ENCODE measurements around the gene GCN1.
"Not testable (repeated sequence)": the region's sequence is repeated elsewhere in the genome, so short reads cannot be mapped to it uniquely, and the experiment has no call there.

GCN1 gene

GRCh38 chr12:120214626-120215356, 20.3 kb upstream of the GCN1 start:
- DNase-seq = no peak

- DNase-seq = no peak
These were observed 19.2 kb upstream of the GCN1 start for GRCh38 chr12:120213758-120214157.

- DNase-seq = not testable (repeated sequence)
These were observed 18.7 kb upstream of the GCN1 start for GRCh38 chr12:120213182-120213581.

- no peak for DNase-seq
These were observed 17.8 kb upstream of the GCN1 start for GRCh38 chr12:120212301-120212700.

GRCh38 chr12:120211904-120212283, 17.4 kb upstream of the GCN1 start:
- DNase-seq = no peak

GRCh38 chr12:120211243-120211903, 16.9 kb upstream of the GCN1 start:
- no peak for DNase-seq

GRCh38 chr12:120209851-120210250, 15.3 kb upstream of the GCN1 start:
- no peak for DNase-seq

- DNase-seq = no peak
These were observed 12.7 kb upstream of the GCN1 start for GRCh38 chr12:120207227-120207626.

- DNase-seq = not testable (repeated sequence)
These were observed 12.3 kb upstream of the GCN1 start for GRCh38 chr12:120206781-120207180.

GRCh38 chr12:120206228-120206627, 11.7 kb upstream of the GCN1 start:
- DNase-seq = no peak

- no peak for DNase-seq
These were observed 9.7 kb upstream of the GCN1 start for GRCh38 chr12:120204171-120204570.

GRCh38 chr12:120200364-120200800, 5.9 kb upstream of the GCN1 start:
- no peak for DNase-seq

- DNase-seq = no peak
These were observed 5.2 kb upstream of the GCN1 start for GRCh38 chr12:120199595-120200306.

- no peak for DNase-seq
These were observed 4.5 kb upstream of the GCN1 start for GRCh38 chr12:120199025-120199424.

GRCh38 chr12:120197542-120197887, 3.0 kb upstream of the GCN1 start:
- DNase-seq = no peak

- DNase-seq = not testable (repeated sequence)
These were observed 2.5 kb upstream of the GCN1 start for GRCh38 chr12:120196817-120197541.

- no peak for DNase-seq
These were observed 1.8 kb upstream of the GCN1 start for GRCh38 chr12:120196363-120196762.

- DNase-seq = no peak
These were observed 335 bp downstream of the GCN1 start for GRCh38 chr12:120194226-120194533.

- not testable (repeated sequence) for DNase-seq
These were observed 1.2 kb downstream of the GCN1 start for GRCh38 chr12:120193286-120193685.

- DNase-seq = no peak
These were observed 3.5 kb downstream of the GCN1 start for GRCh38 chr12:120190985-120191480.

GRCh38 chr12:120190386-120190785, 4.1 kb downstream of the GCN1 start:
- DNase-seq = no peak

GRCh38 chr12:120186654-120187053, 7.9 kb downstream of the GCN1 start:
- DNase-seq = no peak

GRCh38 chr12:120183211-120183631, 11.3 kb downstream of the GCN1 start:
- no peak for DNase-seq
